Psoas muscle (tissue), 8 donors: ENCODE results near the gene DNAJC3. TPM values are rescaled to one million over a fixed set of nuclear protein-coding genes. Genes with fewer than 3 reads are reported as not detected.

Experiments
- ATAC-seq, 4 donors: fragments of 200-7000 bp; cut with Tn5 transposase; one replicate each; pipeline ENCODE4 v1.9.1; 2020; ENCODE audit warnings: moderate library complexity in 3 of 4, mild to moderate bottlenecking in 2 of 4
- DNase-seq, 2 donors: peaks; one replicate each; pipeline ENCODE4 v3.0.0-alpha.2; 2020
- H3K27ac ChIP-seq: fragments of 200-600 bp; one replicate; pipeline ENCODE4 v1.8.0; 2022
- H3K27me3 ChIP-seq, 3 donors: fragments of 200-600 bp in 1 of 3; one replicate each; pipeline versions ENCODE4 v1.6.1 to v1.8.0; 2013 to 2022; ENCODE audit warnings: low read length in 2 of 3, mild to moderate bottlenecking in 2 of 3, moderate library complexity in 1 of 3; ENCODE audit not compliant: insufficient read depth in 3 of 3
- H3K36me3 ChIP-seq, 2 donors: fragments of 200-600 bp in 1 of 2; one replicate each; pipeline versions ENCODE4 v1.6.1 to v1.8.0; 2013 to 2022; ENCODE audit warnings: low read depth in 1 of 2, mild to moderate bottlenecking in 1 of 2, moderate library complexity in 1 of 2; ENCODE audit not compliant: insufficient read depth in 1 of 2
- H3K4me1 ChIP-seq: fragments of 200-600 bp; one replicate; pipeline ENCODE4 v1.8.0; 2022
- H3K4me3 ChIP-seq: fragments of 200-600 bp; one replicate; pipeline ENCODE4 v1.8.0; 2022; ENCODE audit warnings: mild to moderate bottlenecking
- H3K9me3 ChIP-seq: fragments of 200-600 bp; one replicate; pipeline ENCODE4 v1.8.0; 2022
- CTCF ChIP-seq: fragments of 200-600 bp; IDR thresholded peaks from one replicate; pipeline ENCODE4 v1.8.0; 2022; ENCODE audit warnings: antibody characterized with exemption
- WGBS, 3 donors: extraction: QIAGEN DNeasy Blood & Tissue Kit; methylation state at CpG; one replicate each; pipeline versions ENCODE4 v1.1.6 to v1.1.7; 2013; 5-methylcytosine and 5-hydroxymethylcytosine counted together
- intact Hi-C, 2 donors: fragments of 100-400 bp; cut with DNase I; formaldehyde crosslinking; loops; one replicate each; pipeline versions ENCODE4 v1.11.0 to v1.14.2; 2022
- polyA plus RNA-seq, 3 donors: library from polyadenylated mRNA; stranded (reverse); fragments of 200-250 nt; gene quantifications; one replicate each; pipeline ENCODE4 v1.2.3, GENCODE V29; 2013
- total RNA-seq, 4 donors: library from RNA; stranded (reverse); fragmentation: NEBNext Ultra II Directional in 2 of 4; extraction: Animal tissue kit (Norgen Biotek cat#: 25700) in 2 of 4; gene quantifications; one replicate each; pipeline versions ENCODE4 v1.2.1 to v1.2.4, GENCODE V29; 2021 to 2023
- donor health status: healthy with polysubstance abuse.
- donor health status: DM: no; HTN: no; CAD: no; lungs with moderate emphysema.
- donor health status: Bipolar disorder and iron deficiency.
- donor health status: healthy.
- donor health status: DM: yes; HTN: yes; CAD: no.
- donor health status: DM: no; HTN: no; CAD: no.
- donor health status: DM: no; HTN: no; CAD: no.
- donor health status: DM: yes; HTN: yes; CAD: no.

DNAJC3 gene
- total and polyA plus RNA-seq, 7 donors, result 7.9 to 19.6 (median 11.8) TPM

GRCh38 chr13:95797016-95797415, 120.1 kb downstream of the DNAJC3 start:
- Histone ChIP-seq H3K4me1 (no peaks in the 10 kb centered on the region), H3K27me3 (no peaks in the 10 kb centered on the region), H3K9me3 (no peaks in the 10 kb centered on the region), H3K27ac (no peak overlapping the region), H3K4me3 (no peak overlapping the region), H3K36me3 (peaks cover 3 to 32% of the 10 kb centered on the region in 2 donors)
- intact Hi-C loops, result no loop called here
- DNase-seq (no peak), ATAC-seq (no peak)
- 91 to 98% (median 91%) methylated on average over 2 of the region's 2 CpGs for WGBS, 3 donors
- TF ChIP-seq CTCF, result no peak

GRCh38 chr13:95800436-95800835, 123.5 kb downstream of the DNAJC3 start:
- H3K36me3 ChIP-seq, result no peaks in the 10 kb centered on the region
- WGBS, 3 donors, result 52 to 67% (median 57%) methylated on average over 1 of the region's 1 CpG
- DNase-seq (no peak), ATAC-seq (no peak)
- TF ChIP-seq CTCF, result no peak
- intact Hi-C loops, result no loop called here
- H3K27ac ChIP-seq, result no peak overlapping the region
- no peaks in the 10 kb centered on the region for H3K27me3 ChIP-seq
- no peaks in the 10 kb centered on the region for H3K4me1 ChIP-seq
- no peaks in the 10 kb centered on the region for H3K9me3 ChIP-seq
- no peak overlapping the region for H3K4me3 ChIP-seq

- TF ChIP-seq CTCF, result no peak
- H3K27me3 ChIP-seq, result no peaks in the 10 kb centered on the region
- ATAC-seq, result no peak
- H3K27ac ChIP-seq, result no peak overlapping the region
- H3K4me3 ChIP-seq, result no peak overlapping the region
- WGBS, 3 donors, result 96 to 97% (median 96%) methylated on average over 4 of the region's 4 CpGs
- intact Hi-C loops, result no loop called here
- peaks cover 8% of the 10 kb centered on the region for H3K9me3 ChIP-seq
- no peak for DNase-seq
- no peaks in the 10 kb centered on the region for H3K4me1 ChIP-seq
- no peaks in the 10 kb centered on the region for H3K36me3 ChIP-seq
Observed at GRCh38 chr13:95801825-95802224, 124.9 kb downstream of the DNAJC3 start.

- H3K36me3 ChIP-seq, result no peaks in the 10 kb centered on the region
- intact Hi-C loops, result no loop called here
Observed at GRCh38 chr13:95805921-95806320, 129.0 kb downstream of the DNAJC3 start.

More at GRCh38 chr13:95805921-95806320, 129.0 kb downstream of the DNAJC3 start:
- ATAC-seq (no peak), DNase-seq (no peak)
- no peak for TF ChIP-seq CTCF
- Histone ChIP-seq H3K27ac (no peak overlapping the region), H3K4me1 (no peaks in the 10 kb centered on the region), H3K27me3 (no peaks in the 10 kb centered on the region), H3K4me3 (no peak overlapping the region), H3K9me3 (peaks cover 14% of the 10 kb centered on the region)
